ENCODE measurements around the gene MGAT4C. TPM values are rescaled to one million over a fixed set of nuclear protein-coding genes. Genes with fewer than 3 reads are reported as not detected.

The MGAT4C gene
- total and polyA plus RNA-seq, 2 experiments from 2014 or later = 4.5 to 4.7 TPM

DNA sequence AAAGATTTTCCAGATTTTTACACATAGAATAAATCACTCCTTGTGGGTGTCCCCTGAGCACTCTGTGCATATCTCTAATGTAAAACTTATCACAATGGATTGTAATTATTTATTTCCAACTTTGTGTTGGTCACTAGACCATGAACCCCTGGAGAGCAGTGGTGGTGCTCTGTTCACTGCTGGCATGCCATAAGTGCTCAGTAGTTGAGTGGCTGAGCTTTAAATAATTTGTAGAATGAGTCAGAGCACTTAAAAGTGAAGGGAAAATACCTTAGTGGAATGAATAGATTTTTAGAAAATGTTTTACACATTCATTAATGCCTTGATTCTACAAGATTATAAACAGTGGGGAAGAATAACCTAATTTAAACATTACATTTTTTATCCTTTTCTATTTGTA lies 6.3 kb downstream of the MGAT4C start:
- Mint-ChIP-seq H3K27me3 (ENCODE audit: insufficient read depth, low read depth, poor library complexity) (no peaks in the 10 kb centered on the region), H3K4me1 (peaks cover 2% of the 10 kb centered on the region; the same call in 2 of the 3 replicates), H3K27ac (no peak overlapping the region), H3K36me3 (ENCODE audit: low read depth) (no peaks in the 10 kb centered on the region), H3K9me3 (no peaks in the 10 kb centered on the region), H3K4me3 (no peak overlapping the region)
- Histone ChIP-seq H3K4me3 (no peak overlapping the region), H3K27me3 (ENCODE audit: insufficient read depth) (no peaks in the 10 kb centered on the region), H2AFZ (no peak overlapping the region), H3K9me2 (ENCODE audit: insufficient read depth) (no peaks in the 10 kb centered on the region), H3K4me2 (no peak overlapping the region), H3K36me3 (ENCODE audit: insufficient read depth) (no peaks in the 10 kb centered on the region), H3K79me2 (replicated peaks; ENCODE audit: insufficient read depth) (no peaks in the 10 kb centered on the region), H3K4me1 (ENCODE audit: insufficient read depth) (no peaks in the 10 kb centered on the region), H4K20me1 (replicated peaks; ENCODE audit: insufficient read depth) (no peaks in the 10 kb centered on the region), H3F3A (replicated peaks; ENCODE audit: low read depth) (no peaks in the 10 kb centered on the region), H3K27ac (ENCODE audit: low read depth) (no peak overlapping the region)
- ATAC-seq (no peak), DNase-seq (ENCODE audit: low spot score) (no peak)
- TF ChIP-seq STAT1 (IDR thresholded peaks at IDR 0.05; ENCODE audit: unreplicated experiment) (no peak), JUNB (IDR thresholded peaks at IDR 0.05; ENCODE audit: unreplicated experiment) (no peak), ZNF114 (CRISPR knock-in tag; IDR thresholded peaks at IDR 0.05) (no peak), ZNF331 (CRISPR knock-in tag; IDR thresholded peaks at IDR 0.05; ENCODE audit: low read depth) (no peak), EZH2 (IDR thresholded peaks at IDR 0.05; ENCODE audit: low read depth, unreplicated experiment) (no peak), ETS1 (IDR thresholded peaks at IDR 0.05) (no peak), ZNF462 (CRISPR knock-in tag; IDR thresholded peaks at IDR 0.05) (no peak)
- TF ChIP-seq, protein P1, sequence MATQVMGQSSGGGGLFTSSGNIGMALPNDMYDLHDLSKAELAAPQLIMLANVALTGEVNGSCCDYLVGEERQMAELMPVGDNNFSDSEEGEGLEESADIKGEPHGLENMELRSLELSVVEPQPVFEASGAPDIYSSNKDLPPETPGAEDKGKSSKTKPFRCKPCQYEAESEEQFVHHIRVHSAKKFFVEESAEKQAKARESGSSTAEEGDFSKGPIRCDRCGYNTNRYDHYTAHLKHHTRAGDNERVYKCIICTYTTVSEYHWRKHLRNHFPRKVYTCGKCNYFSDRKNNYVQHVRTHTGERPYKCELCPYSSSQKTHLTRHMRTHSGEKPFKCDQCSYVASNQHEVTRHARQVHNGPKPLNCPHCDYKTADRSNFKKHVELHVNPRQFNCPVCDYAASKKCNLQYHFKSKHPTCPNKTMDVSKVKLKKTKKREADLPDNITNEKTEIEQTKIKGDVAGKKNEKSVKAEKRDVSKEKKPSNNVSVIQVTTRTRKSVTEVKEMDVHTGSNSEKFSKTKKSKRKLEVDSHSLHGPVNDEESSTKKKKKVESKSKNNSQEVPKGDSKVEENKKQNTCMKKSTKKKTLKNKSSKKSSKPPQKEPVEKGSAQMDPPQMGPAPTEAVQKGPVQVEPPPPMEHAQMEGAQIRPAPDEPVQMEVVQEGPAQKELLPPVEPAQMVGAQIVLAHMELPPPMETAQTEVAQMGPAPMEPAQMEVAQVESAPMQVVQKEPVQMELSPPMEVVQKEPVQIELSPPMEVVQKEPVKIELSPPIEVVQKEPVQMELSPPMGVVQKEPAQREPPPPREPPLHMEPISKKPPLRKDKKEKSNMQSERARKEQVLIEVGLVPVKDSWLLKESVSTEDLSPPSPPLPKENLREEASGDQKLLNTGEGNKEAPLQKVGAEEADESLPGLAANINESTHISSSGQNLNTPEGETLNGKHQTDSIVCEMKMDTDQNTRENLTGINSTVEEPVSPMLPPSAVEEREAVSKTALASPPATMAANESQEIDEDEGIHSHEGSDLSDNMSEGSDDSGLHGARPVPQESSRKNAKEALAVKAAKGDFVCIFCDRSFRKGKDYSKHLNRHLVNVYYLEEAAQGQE (IDR thresholded peaks at IDR 0.05; ENCODE audit: unreplicated experiment) = no peak
- TF ChIP-seq, protein P2, sequence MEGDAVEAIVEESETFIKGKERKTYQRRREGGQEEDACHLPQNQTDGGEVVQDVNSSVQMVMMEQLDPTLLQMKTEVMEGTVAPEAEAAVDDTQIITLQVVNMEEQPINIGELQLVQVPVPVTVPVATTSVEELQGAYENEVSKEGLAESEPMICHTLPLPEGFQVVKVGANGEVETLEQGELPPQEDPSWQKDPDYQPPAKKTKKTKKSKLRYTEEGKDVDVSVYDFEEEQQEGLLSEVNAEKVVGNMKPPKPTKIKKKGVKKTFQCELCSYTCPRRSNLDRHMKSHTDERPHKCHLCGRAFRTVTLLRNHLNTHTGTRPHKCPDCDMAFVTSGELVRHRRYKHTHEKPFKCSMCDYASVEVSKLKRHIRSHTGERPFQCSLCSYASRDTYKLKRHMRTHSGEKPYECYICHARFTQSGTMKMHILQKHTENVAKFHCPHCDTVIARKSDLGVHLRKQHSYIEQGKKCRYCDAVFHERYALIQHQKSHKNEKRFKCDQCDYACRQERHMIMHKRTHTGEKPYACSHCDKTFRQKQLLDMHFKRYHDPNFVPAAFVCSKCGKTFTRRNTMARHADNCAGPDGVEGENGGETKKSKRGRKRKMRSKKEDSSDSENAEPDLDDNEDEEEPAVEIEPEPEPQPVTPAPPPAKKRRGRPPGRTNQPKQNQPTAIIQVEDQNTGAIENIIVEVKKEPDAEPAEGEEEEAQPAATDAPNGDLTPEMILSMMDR (conservative IDR thresholded peaks at IDR 0.05; ENCODE audit: low read depth in 2 of 2) = no peak

Data from GM23338 (cell line).